Endothelial cell (in vitro differentiated cells): ENCODE data around the gene GNB5. TPM values are rescaled to one million over a fixed set of nuclear protein-coding genes. Genes with fewer than 3 reads are reported as not detected.

Source experiments
- DNase-seq: peaks from one replicate; pipeline ENCODE4 v3.0.0; 2021; ENCODE audit warnings: low spot score
- H3K27ac Mint-ChIP-seq: one replicate; pipeline ENCODE4 v1.8.0; 2021; ENCODE audit warnings: mixed read lengths, inconsistent platforms; ENCODE audit not compliant: unreplicated experiment
- H3K27me3 Mint-ChIP-seq: one replicate; pipeline ENCODE4 v1.8.0; 2021; ENCODE audit warnings: mild to moderate bottlenecking, moderate library complexity, mixed read lengths, inconsistent platforms; ENCODE audit not compliant: unreplicated experiment
- H3K36me3 Mint-ChIP-seq: one replicate; pipeline ENCODE4 v1.8.0; 2021; ENCODE audit warnings: mild to moderate bottlenecking, low read depth, mixed read lengths, inconsistent platforms; ENCODE audit not compliant: unreplicated experiment
- H3K4me1 Mint-ChIP-seq: one replicate; pipeline ENCODE4 v1.8.0; 2021; ENCODE audit warnings: mild to moderate bottlenecking, mixed read lengths, inconsistent platforms; ENCODE audit not compliant: unreplicated experiment
- H3K4me3 Mint-ChIP-seq: one replicate; pipeline ENCODE4 v1.8.0; 2021; ENCODE audit warnings: mild to moderate bottlenecking, mixed read lengths, inconsistent platforms; ENCODE audit not compliant: unreplicated experiment
- H3K9me3 Mint-ChIP-seq: one replicate; pipeline ENCODE4 v1.8.0; 2021; ENCODE audit warnings: mixed read lengths, inconsistent platforms; ENCODE audit not compliant: unreplicated experiment
- total RNA-seq: library from RNA; stranded (reverse); fragmentation: NEBNext Ultra II Directional; extraction: Animal tissue kit (Norgen Biotek cat#: 25700); gene quantifications from one replicate; pipeline ENCODE4 v1.2.1, GENCODE V29; 2021; ENCODE audit not compliant: unreplicated experiment
- TF ChIP-seq, protein P1 (sequence below): fragments of 200-600 bp; sonication (generic); IDR thresholded peaks from one replicate; pipeline ENCODE4 v1.5.0; 2021; ENCODE audit warnings: antibody characterized with exemption; ENCODE audit not compliant: unreplicated experiment

The GNB5 gene
- total RNA-seq, 1 donor from 2014 or later, result 11.7 TPM

DNA sequence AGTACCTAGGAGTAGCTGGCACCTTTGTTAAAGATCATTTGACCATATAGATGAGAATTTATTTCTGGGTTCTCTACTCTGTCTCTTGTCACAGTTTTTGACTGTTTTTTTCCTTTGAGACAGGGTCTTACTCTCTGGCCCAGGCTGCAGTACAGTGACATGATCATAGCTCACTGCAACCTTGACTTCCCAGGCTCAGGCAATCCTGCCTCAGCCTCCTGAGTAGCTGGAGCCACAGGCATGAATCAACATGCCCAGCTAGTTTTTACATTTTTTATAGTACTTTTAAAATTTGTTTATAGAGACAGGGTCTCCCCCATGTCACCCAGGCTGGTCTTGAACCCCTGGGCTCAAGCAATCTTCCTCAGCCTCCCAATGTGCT lies 123.7 kb downstream of the GNB5 start:
- TF ChIP-seq, protein P1, sequence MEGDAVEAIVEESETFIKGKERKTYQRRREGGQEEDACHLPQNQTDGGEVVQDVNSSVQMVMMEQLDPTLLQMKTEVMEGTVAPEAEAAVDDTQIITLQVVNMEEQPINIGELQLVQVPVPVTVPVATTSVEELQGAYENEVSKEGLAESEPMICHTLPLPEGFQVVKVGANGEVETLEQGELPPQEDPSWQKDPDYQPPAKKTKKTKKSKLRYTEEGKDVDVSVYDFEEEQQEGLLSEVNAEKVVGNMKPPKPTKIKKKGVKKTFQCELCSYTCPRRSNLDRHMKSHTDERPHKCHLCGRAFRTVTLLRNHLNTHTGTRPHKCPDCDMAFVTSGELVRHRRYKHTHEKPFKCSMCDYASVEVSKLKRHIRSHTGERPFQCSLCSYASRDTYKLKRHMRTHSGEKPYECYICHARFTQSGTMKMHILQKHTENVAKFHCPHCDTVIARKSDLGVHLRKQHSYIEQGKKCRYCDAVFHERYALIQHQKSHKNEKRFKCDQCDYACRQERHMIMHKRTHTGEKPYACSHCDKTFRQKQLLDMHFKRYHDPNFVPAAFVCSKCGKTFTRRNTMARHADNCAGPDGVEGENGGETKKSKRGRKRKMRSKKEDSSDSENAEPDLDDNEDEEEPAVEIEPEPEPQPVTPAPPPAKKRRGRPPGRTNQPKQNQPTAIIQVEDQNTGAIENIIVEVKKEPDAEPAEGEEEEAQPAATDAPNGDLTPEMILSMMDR, result no peak
- peaks cover 20% of the 10 kb centered on the region for H3K36me3 Mint-ChIP-seq
- no peaks in the 10 kb centered on the region for H3K9me3 Mint-ChIP-seq

DNA sequence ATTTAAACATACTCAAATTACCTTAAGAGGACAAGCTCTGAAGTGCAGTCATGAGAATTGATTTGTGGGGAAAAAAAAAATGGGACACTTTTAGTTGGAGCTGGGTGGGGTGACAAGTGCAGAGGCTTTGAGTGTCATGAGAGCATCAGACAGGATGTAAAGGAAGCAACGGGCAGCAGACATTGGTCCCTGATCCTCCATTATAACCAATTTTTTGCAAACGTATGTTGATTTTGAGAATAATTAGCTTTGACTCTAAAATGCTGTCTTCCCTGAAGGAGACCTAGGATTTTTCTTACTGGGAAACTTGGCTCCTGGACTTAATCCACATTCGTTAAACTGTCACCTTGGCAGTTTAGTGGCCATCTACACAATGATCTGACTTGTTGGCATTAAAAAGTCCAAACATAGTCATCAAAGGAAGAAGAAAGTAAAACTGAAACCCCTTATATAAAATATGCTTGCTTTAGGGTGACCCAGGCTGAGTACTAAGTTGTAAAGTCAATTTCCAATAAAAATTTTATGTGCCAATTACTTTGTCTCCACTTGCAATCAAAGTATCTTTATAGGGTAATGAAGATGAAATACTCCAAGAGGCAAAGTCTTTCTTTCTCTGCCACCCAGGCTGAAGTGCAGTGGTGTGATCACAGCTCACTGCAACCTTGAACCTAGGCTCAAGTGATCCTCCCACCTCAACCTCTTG lies 124.2 kb downstream of the GNB5 start:
- Mint-ChIP-seq H3K27me3 (peaks cover 3% of the 10 kb centered on the region), H3K36me3 (peaks cover 20% of the 10 kb centered on the region), H3K9me3 (no peaks in the 10 kb centered on the region), H3K4me1 (no peaks in the 10 kb centered on the region), H3K4me3 (no peak overlapping the region), H3K27ac (no peak overlapping the region)
- DNase-seq, result no peak
- TF ChIP-seq, protein P1, result no peak

More for the DNA sequence above, 123.7 kb downstream of the GNB5 start:
- Mint-ChIP-seq H3K4me3 (no peak overlapping the region), H3K27ac (no peak overlapping the region), H3K4me1 (no peaks in the 10 kb centered on the region), H3K27me3 (peaks cover 3% of the 10 kb centered on the region)
- DNase-seq, result no peak

Other genes with a start within 250 kb of the GNB5 start
- 25.5 TPM for gene LEO1, start 219.6 kb downstream of the GNB5 start, total RNA-seq
- gene MAPK6, start 172.2 kb downstream of the GNB5 start, total RNA-seq, result 94.6 TPM
- not detected for gene BCL2L10, start 78.6 kb downstream of the GNB5 start, total RNA-seq
- 22.9 TPM for gene MYO5C, start 104.4 kb upstream of the GNB5 start, total RNA-seq